A549 treated with Mapracorat at 1 μM for 4 hours (cell line): ENCODE measurements around the gene PCNA. TPM values are rescaled to one million over a fixed set of nuclear protein-coding genes. Genes with fewer than 3 reads are reported as not detected.

Experiments
- total RNA-seq: library from RNA; stranded (reverse); fragments of 200-300 nt; extraction: Qiagen RNA extraction; gene quantifications from 5 replicates; pipeline ENCODE4 v1.2.3, GENCODE V29; 2022

The PCNA gene
- total RNA-seq: 381 to 407 TPM (median 397 TPM) in 5 replicates

DNA sequence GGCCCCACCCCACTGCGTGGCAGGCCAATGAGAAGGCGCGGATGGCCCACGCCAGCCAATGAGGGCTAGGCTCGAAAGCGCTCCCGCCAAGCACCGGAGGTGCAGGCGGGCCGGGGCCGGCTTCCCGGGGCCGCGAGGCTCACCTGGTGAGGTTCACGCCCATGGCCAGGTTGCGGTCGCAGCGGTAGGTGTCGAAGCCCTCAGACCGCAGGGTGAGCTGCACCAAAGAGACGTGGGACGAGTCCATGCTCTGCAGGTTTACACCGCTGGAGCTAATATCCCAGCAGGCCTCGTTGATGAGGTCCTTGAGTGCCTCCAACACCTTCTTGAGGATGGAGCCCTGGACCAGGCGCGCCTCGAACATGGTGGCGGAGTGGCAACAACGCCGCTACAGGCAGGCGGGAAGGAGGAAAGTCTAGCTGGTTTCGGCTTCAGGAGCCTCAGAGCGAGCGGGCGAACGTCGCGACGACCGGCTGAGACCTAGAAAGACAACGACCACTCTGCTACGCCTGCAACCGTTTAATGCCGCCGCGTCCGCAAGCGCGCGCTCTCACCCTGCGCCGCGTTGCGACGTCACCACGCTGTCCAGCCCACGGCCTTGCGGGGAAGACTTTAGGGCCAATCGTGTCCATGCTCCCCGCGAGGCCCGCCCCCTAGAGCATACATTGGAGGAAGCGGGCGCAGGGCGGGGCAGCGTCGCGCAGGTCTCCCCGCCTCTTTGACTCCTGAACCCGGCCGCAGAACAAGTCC is at the start of gene PCNA:
PCNA (minus strand) TSS at position 524 of the 750 bp plus-strand sequence; CDS start at position 364, 160 bp downstream.

DNA sequence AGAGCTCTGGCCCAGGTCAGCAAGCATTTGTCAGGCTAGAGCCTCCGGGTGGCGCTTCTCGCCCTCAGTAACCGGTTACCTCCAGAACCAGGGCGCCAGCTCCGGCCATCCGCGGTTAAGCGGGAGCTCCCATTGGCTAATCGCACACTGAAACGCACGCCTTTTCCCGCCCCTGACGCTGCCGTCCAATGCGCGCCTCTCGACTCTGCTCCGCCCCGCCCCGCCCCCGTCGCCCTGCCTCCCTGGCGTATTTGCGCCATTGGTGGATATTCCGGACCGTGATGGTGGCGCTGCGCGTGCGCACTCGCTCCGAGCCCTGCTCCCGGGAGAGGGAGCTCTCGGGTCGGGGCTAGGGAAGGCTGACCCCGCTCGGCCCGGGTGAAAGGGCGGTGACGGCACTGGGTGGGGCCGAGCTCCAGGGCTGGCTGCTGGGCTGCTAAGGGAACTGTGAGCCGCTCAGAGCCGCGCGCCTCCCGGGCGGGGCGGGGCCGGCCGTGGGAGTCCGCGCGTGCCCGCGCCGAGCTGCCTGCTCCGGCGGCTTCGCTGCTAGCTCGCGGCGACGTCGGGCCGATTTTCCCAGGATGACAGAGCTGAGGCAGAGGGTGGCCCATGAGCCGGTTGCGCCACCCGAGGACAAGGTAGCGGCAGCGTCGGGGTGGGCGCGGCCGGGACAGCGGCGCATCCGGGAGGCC is 6.9 kb upstream of the PCNA start, which contains the start of gene CDS2:
CDS2 (plus strand) TSS at position 497 of the 692 bp plus-strand sequence; CDS start at position 582, 85 bp downstream.

Other genes with a start within 250 kb of the PCNA start
- 13.5 to 16.2 TPM (median 15.2 TPM) in 5 replicates for gene SLC23A2, start 118.4 kb downstream of the PCNA start, total RNA-seq
- gene TMEM230, start 6.9 kb downstream of the PCNA start, total RNA-seq: 106 to 112 TPM (median 108 TPM) in 5 replicates
- 51.8 to 67.8 TPM (median 60.6 TPM) in 5 replicates for gene CDS2, start 7.0 kb upstream of the PCNA start, total RNA-seq
- not detected in 5 replicates for gene PROKR2, start 197.0 kb upstream of the PCNA start, total RNA-seq